Fibroblast of skin of right biceps (primary cell): ENCODE measurements around the gene CNGA1.
"Not testable (repeated sequence)": the region's sequence is repeated elsewhere in the genome, so short reads cannot be mapped to it uniquely, and the experiment has no call there.

Source experiments
- DNase-seq: peaks from one replicate; pipeline ENCODE4 v3.0.0-alpha.2; 2013

CNGA1 gene

GRCh38 chr4:48028696-48029095, 12.2 kb upstream of the CNGA1 start:
- no peak for DNase-seq

GRCh38 chr4:48027653-48028052, 11.2 kb upstream of the CNGA1 start:
- DNase-seq: no peak

- DNase-seq: peak; percentile 29
Measured at GRCh38 chr4:48025005-48025404, 8.5 kb upstream of the CNGA1 start.

GRCh38 chr4:48024522-48024921, 8.0 kb upstream of the CNGA1 start:
- no peak for DNase-seq

GRCh38 chr4:48022192-48022799, 5.8 kb upstream of the CNGA1 start:
- DNase-seq: no peak

GRCh38 chr4:48021100-48021499, 4.6 kb upstream of the CNGA1 start:
- DNase-seq: no peak

GRCh38 chr4:48018112-48018511, 1.6 kb upstream of the CNGA1 start:
- DNase-seq: no peak

GRCh38 chr4:48017108-48017571, 659 bp upstream of the CNGA1 start:
- DNase-seq: peak; percentile 65

- DNase-seq: no peak
Measured at GRCh38 chr4:48015678-48016077, 803 bp downstream of the CNGA1 start.

GRCh38 chr4:48015216-48015615, 1.3 kb downstream of the CNGA1 start:
- no peak for DNase-seq

- DNase-seq: no peak
Measured at GRCh38 chr4:48012824-48013223, 3.7 kb downstream of the CNGA1 start.

GRCh38 chr4:48011722-48012121, 4.8 kb downstream of the CNGA1 start:
- DNase-seq: no peak

- DNase-seq: not testable (repeated sequence)
Measured at GRCh38 chr4:48010906-48011305, 5.6 kb downstream of the CNGA1 start.

- peak; percentile 9 for DNase-seq
Measured at GRCh38 chr4:48008021-48008596, 8.4 kb downstream of the CNGA1 start.

GRCh38 chr4:48005781-48006180, 10.7 kb downstream of the CNGA1 start:
- no peak for DNase-seq

- DNase-seq: peak; percentile 11
Measured at GRCh38 chr4:48003568-48003967, 12.9 kb downstream of the CNGA1 start.

GRCh38 chr4:48002267-48002666, 14.2 kb downstream of the CNGA1 start:
- DNase-seq: no peak

- DNase-seq: no peak
Measured at GRCh38 chr4:47996021-47996420, 20.5 kb downstream of the CNGA1 start.

GRCh38 chr4:47992475-47992874, 24.0 kb downstream of the CNGA1 start:
- not testable (repeated sequence) for DNase-seq

- no peak for DNase-seq
Measured at GRCh38 chr4:47990145-47990544, 26.3 kb downstream of the CNGA1 start.

- DNase-seq: no peak
Measured at GRCh38 chr4:47974566-47974965, 41.9 kb downstream of the CNGA1 start.

- DNase-seq: no peak
Measured at GRCh38 chr4:47972721-47973120, 43.8 kb downstream of the CNGA1 start.

GRCh38 chr4:47972181-47972580, 44.3 kb downstream of the CNGA1 start:
- DNase-seq: no peak

GRCh38 chr4:47968847-47969246, 47.6 kb downstream of the CNGA1 start:
- DNase-seq: no peak

- DNase-seq: no peak
Measured at GRCh38 chr4:47954677-47955076, 61.8 kb downstream of the CNGA1 start.
